AG09309 (cell line): ENCODE results near the gene CCDC12.

Source experiments
- DNase-seq: peaks from one replicate; pipeline ENCODE4 v3.0.0-alpha.2; 2010; ENCODE audit warnings: low read depth
- H3K4me3 ChIP-seq: 2 replicates; pipeline ENCODE4 v1.5.1; 2011; ENCODE audit warnings: mild to moderate bottlenecking, low read depth, low read length, moderate library complexity; ENCODE audit not compliant: control insufficient read depth
- TF ChIP-seq, protein P1 (sequence below): IDR thresholded peaks from 2 replicates; pipeline ENCODE4 v1.5.1; 2011; ENCODE audit warnings: mild to moderate bottlenecking, low read depth, low read length, inconsistent platforms; ENCODE audit not compliant: insufficient read depth, control insufficient read depth; ENCODE audit errors: missing control alignments

The CCDC12 gene

GRCh38 chr3:46946416-46946815 is 30.1 kb downstream of the CCDC12 start:
- no peak overlapping the region for H3K4me3 ChIP-seq
- no peak for DNase-seq
- TF ChIP-seq, protein P1, sequence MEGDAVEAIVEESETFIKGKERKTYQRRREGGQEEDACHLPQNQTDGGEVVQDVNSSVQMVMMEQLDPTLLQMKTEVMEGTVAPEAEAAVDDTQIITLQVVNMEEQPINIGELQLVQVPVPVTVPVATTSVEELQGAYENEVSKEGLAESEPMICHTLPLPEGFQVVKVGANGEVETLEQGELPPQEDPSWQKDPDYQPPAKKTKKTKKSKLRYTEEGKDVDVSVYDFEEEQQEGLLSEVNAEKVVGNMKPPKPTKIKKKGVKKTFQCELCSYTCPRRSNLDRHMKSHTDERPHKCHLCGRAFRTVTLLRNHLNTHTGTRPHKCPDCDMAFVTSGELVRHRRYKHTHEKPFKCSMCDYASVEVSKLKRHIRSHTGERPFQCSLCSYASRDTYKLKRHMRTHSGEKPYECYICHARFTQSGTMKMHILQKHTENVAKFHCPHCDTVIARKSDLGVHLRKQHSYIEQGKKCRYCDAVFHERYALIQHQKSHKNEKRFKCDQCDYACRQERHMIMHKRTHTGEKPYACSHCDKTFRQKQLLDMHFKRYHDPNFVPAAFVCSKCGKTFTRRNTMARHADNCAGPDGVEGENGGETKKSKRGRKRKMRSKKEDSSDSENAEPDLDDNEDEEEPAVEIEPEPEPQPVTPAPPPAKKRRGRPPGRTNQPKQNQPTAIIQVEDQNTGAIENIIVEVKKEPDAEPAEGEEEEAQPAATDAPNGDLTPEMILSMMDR = no peak

GRCh38 chr3:46944191-46944590 is 32.4 kb downstream of the CCDC12 start:
- DNase-seq = no peak
- TF ChIP-seq, protein P1 = no peak
- H3K4me3 ChIP-seq = no peak overlapping the region

DNA sequence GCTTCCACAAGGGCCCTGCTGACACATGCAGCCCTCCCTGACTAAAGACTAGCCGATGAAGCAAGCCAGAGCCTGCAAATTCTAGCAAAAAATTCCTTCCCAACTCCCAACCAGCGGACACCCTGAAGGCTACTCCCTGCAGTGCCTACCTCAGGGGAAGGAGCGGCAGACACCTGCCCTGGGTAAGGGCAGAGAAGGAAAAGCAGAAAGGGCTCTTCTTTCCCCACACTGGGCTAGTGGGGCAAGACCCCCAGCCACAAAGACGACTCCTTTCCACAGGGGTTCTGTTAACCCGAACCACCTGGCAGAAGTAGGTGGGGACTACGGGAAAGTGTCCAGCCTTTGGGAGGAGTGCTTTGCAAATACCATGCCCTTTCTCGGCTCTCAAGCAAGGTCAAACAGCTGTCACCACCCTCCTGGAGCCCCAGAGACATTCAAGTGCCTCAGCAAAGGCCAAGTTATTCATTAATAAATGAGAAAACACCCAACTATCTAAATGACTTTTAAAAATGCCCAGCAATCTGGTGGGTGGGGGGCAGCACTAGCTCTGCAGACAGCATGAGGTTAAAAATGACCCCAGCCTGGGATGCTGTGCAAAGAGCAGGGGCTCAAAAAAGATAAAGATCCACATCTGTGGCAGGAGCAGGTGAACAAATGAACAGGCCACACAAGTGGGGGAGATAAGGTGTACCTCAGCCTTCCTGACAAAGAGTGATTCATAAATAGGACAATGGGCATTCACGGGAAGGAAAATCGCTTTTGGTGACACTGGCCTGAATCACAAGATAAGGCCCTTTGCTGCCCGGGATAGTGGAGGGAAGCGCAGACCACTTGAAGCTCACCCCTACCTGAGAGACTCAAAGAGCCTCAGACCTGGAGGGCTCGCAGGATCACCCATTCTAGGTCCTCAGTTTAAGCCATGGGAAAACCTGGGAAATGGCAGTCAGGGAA is 33.0 kb downstream of the CCDC12 start:
- TF ChIP-seq, protein P1 = no peak

DNA sequence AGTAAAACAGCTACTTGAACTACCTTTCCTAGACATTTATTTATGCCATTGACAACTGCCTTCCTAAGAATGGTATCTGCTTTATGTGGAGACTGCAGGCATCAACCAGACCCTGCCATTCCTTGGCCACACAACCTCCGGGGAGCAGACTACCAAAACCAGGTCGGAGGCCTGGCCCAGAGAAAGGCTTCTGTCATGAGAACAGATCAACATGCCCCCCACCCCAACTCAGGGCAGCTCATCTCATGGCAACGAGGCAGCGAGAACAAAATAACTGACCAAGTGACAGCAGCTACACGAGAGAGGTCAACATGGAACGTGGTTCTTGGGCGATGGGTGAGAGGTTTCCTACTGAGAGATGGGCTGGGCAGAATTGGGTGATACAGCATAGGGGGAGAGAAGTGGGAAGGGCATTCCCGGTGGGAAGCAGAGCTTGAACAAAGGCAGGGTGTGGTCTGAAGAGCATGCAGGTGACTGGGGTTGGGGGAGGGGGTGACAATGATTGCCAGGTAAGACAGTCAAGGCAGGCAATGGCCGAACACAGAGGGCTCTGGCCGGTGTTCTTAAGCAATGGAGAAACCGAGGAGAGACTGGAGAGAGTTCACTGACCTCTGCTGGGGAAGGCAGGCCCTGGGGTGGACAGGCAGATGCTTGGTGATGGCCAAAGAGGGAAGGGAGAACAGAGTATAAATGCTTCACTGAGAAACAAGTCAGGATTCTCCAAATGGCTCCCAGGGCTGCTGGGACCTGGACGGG is 33.9 kb downstream of the CCDC12 start:
- TF ChIP-seq, protein P1 = no peak
- no peak for DNase-seq
- no peak overlapping the region for H3K4me3 ChIP-seq

More for the DNA sequence above, 33.0 kb downstream of the CCDC12 start:
- DNase-seq = no peak
- H3K4me3 ChIP-seq = no peak overlapping the region

- TF ChIP-seq, protein P1 = no peak
- DNase-seq = no peak
- H3K4me3 ChIP-seq = no peak overlapping the region
These were observed 34.5 kb downstream of the CCDC12 start for GRCh38 chr3:46942076-46942475.

- no peak for DNase-seq
- no peak overlapping the region for H3K4me3 ChIP-seq
- TF ChIP-seq, protein P1 = no peak
These were observed 36.7 kb downstream of the CCDC12 start for GRCh38 chr3:46939578-46940445.
